WERI-Rb-1 (cell line): ENCODE data around the gene STIM1.

Source experiments
- DNase-seq: peaks from one replicate; pipeline ENCODE4 v3.0.0-alpha.2; 2020
- H3K27ac ChIP-seq: fragments of 250-450 bp; sonication (Bioruptor Pico); 2 replicates; pipeline ENCODE4 v1.5.1; 2020; ENCODE audit warnings: mild to moderate bottlenecking, moderate library complexity
- H3K27me3 ChIP-seq: fragments of 250-450 bp; sonication (Bioruptor Pico); 2 replicates; pipeline ENCODE4 v1.5.1; 2021; ENCODE audit warnings: mild to moderate bottlenecking, low read depth, moderate library complexity; ENCODE audit not compliant: insufficient read depth, severe bottlenecking
- H3K36me3 ChIP-seq: fragments of 250-450 bp; sonication (Bioruptor Pico); 2 replicates; pipeline ENCODE4 v1.5.1; 2020; ENCODE audit warnings: mild to moderate bottlenecking, moderate library complexity
- H3K4me3 ChIP-seq: 2 replicates; pipeline ENCODE4 v1.5.1; 2011; ENCODE audit warnings: low read depth, mild to moderate bottlenecking, control low read depth, low read length
- H3K9me3 ChIP-seq: fragments of 250-450 bp; sonication (Bioruptor Pico); 2 replicates; pipeline ENCODE4 v1.5.1; 2021; ENCODE audit warnings: mild to moderate bottlenecking, moderate library complexity; ENCODE audit not compliant: severe bottlenecking
- TF ChIP-seq, protein P1 (sequence below): IDR thresholded peaks from 2 replicates; pipeline ENCODE4 v1.5.1; 2011; ENCODE audit warnings: low read depth, mild to moderate bottlenecking, control low read depth, inconsistent platforms, low read length

Gene STIM1

DNA sequence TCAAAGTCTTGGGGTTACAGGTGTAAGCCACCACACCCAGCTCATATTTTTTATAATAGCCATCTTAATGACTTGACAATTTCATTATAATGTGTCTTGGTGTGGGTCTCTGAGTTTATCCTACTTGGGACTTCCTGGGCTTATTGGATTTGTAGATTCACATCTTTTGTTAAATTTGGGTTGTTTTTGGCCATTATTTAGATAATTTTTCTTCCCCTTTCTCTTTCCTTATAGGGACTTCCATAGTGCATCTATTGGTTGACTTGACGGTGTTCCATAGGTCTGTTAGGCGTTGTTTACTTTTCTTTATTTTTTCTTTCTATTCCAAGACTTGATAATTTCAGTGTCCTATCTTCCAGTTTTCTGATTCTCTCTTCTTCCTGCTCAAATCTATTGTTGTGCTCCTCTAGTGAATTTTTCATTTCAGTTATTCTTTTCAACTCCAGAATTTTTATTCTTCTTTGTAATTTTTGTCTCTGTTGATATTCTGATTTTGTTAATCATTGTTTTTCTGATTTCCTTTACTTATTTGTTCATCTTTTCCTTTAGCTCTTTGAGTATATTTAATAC is 284.7 kb downstream of the STIM1 start:
- Histone ChIP-seq H3K36me3 (peaks cover 64% of the 10 kb centered on the region), H3K4me3 (no peak overlapping the region), H3K27me3 (no peaks in the 10 kb centered on the region), H3K9me3 (peaks cover 3% of the 10 kb centered on the region), H3K27ac (no peak overlapping the region)
- DNase-seq: no peak
- TF ChIP-seq, protein P1, sequence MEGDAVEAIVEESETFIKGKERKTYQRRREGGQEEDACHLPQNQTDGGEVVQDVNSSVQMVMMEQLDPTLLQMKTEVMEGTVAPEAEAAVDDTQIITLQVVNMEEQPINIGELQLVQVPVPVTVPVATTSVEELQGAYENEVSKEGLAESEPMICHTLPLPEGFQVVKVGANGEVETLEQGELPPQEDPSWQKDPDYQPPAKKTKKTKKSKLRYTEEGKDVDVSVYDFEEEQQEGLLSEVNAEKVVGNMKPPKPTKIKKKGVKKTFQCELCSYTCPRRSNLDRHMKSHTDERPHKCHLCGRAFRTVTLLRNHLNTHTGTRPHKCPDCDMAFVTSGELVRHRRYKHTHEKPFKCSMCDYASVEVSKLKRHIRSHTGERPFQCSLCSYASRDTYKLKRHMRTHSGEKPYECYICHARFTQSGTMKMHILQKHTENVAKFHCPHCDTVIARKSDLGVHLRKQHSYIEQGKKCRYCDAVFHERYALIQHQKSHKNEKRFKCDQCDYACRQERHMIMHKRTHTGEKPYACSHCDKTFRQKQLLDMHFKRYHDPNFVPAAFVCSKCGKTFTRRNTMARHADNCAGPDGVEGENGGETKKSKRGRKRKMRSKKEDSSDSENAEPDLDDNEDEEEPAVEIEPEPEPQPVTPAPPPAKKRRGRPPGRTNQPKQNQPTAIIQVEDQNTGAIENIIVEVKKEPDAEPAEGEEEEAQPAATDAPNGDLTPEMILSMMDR: no peak
